ENCODE results near the gene ADPRS.

- TF ChIP-seq POLR2AphosphoS5 (IDR thresholded peaks at IDR 0.05; ENCODE audit: insufficient read depth, low read depth, low read length): no peak
- no peak for TF ChIP-seq CTCF (IDR thresholded peaks at IDR 0.05; ENCODE audit: extremely low read depth in 1 of 2, insufficient read depth in 1 of 2, low read depth in 1 of 2, low read length in 2 of 2)
- TF ChIP-seq MAX (IDR thresholded peaks at IDR 0.05; ENCODE audit: insufficient read depth, insufficient read length): no peak
- no peak for TF ChIP-seq MYC (IDR thresholded peaks at IDR 0.05; ENCODE audit: low read depth, low read length)
- TF ChIP-seq EZH2 (IDR thresholded peaks at IDR 0.05; ENCODE audit: borderline replicate concordance, low read depth, low read length, severe bottlenecking): no peak
- no peak for TF ChIP-seq POLR2A (IDR thresholded peaks at IDR 0.05; ENCODE audit: low read depth, low read length)
- no peak for TF ChIP-seq FOS (IDR thresholded peaks at IDR 0.05; ENCODE audit: borderline replicate concordance, insufficient read depth, low read length)
Measured at GRCh38 chr1:36088265-36088576, 471 bp upstream of the ADPRS start.

All from endothelial cell of umbilical vein (primary cell).